HepG2 (cell line): ENCODE measurements around the gene PXDC1. TPM values are rescaled to one million over a fixed set of nuclear protein-coding genes. Genes with fewer than 3 reads are reported as not detected.
A peak's percentile ranks its signal among the peaks of the same experiment; 100 is the strongest.

Source experiments
- ATAD3A ChIP-seq: sonication (generic); formaldehyde crosslinking; IDR thresholded peaks from 2 replicates; pipeline ENCODE4 v1.4.0; 2020; ENCODE audit warnings: missing genetic modification reagents
- BCL6 ChIP-seq: IDR thresholded peaks from 2 replicates; pipeline ENCODE4 v1.6.1; 2016; ENCODE audit warnings: missing genetic modification reagents, missing compliant biosample characterization
- CCDC6 ChIP-seq: sonication (generic); formaldehyde crosslinking; IDR thresholded peaks from 2 replicates; pipeline ENCODE4 v1.8.1; 2022; ENCODE audit warnings: mild to moderate bottlenecking, missing genetic modification reagents, moderate library complexity
- DPF2 ChIP-seq: sonication (generic); formaldehyde crosslinking; IDR thresholded peaks from 2 replicates; pipeline ENCODE4 v1.4.0; 2020; ENCODE audit warnings: mild to moderate bottlenecking, low read depth, missing genetic modification reagents, borderline replicate concordance
- ELF3 ChIP-seq: IDR thresholded peaks from 2 replicates; pipeline ENCODE4 v1.6.1; 2016; ENCODE audit warnings: missing genetic modification reagents, missing compliant biosample characterization
- GPN1 ChIP-seq: sonication (generic); formaldehyde crosslinking; IDR thresholded peaks from 2 replicates; pipeline ENCODE4 v1.5.1; 2020; ENCODE audit warnings: missing genetic modification reagents, borderline replicate concordance
- IRF2 ChIP-seq: IDR thresholded peaks from 2 replicates; pipeline ENCODE4 v1.6.1; 2018; ENCODE audit warnings: missing genetic modification reagents, missing compliant biosample characterization
- MAF1 ChIP-seq: sonication (generic); formaldehyde crosslinking; IDR thresholded peaks from 2 replicates; pipeline ENCODE4 v1.5.0; 2020; ENCODE audit warnings: missing genetic modification reagents, borderline replicate concordance
- MED1 ChIP-seq: sonication (generic); formaldehyde crosslinking; IDR thresholded peaks from 2 replicates; pipeline ENCODE4 v1.4.0; 2020; ENCODE audit warnings: missing genetic modification reagents
- MEIS2 ChIP-seq: sonication (generic); formaldehyde crosslinking; IDR thresholded peaks from 2 replicates; pipeline ENCODE4 v1.9.0; 2021; ENCODE audit warnings: mild to moderate bottlenecking, missing genetic modification reagents
- MZF1 ChIP-seq: sonication (generic); formaldehyde crosslinking; IDR thresholded peaks from 2 replicates; pipeline ENCODE4 v1.8.1; 2023; ENCODE audit warnings: mild to moderate bottlenecking, missing genetic modification reagents, borderline replicate concordance
- NCOR1 ChIP-seq: fragments of 200-600 bp; sonication (generic); IDR thresholded peaks from 2 replicates; pipeline ENCODE4 v1.7.0; 2017; ENCODE audit warnings: antibody characterized with exemption, low read length, borderline replicate concordance
- NR2F6 ChIP-seq, 2 experiments: IDR thresholded peaks; 2 replicates each; pipeline ENCODE4 v1.6.1; 2016; ENCODE audit warnings: antibody characterized with exemption in 1 of 2, mild to moderate bottlenecking in 1 of 2
- SP4 ChIP-seq: sonication (generic); formaldehyde crosslinking; IDR thresholded peaks from 2 replicates; pipeline ENCODE4 v1.8.1; 2023; ENCODE audit warnings: mild to moderate bottlenecking, missing genetic modification reagents
- TBL1XR1 ChIP-seq: fragments of 150-350 bp; IDR thresholded peaks from 2 replicates; pipeline ENCODE4 v1.6.1; 2014; ENCODE audit warnings: borderline replicate concordance, low read length; ENCODE audit not compliant: partially characterized antibody
- ZFP37 ChIP-seq: sonication (generic); formaldehyde crosslinking; IDR thresholded peaks from 2 replicates; pipeline ENCODE4 v1.4.0; 2020; ENCODE audit warnings: missing genetic modification reagents, borderline replicate concordance
- ZFP41 ChIP-seq: sonication (generic); formaldehyde crosslinking; IDR thresholded peaks from 2 replicates; pipeline ENCODE4 v1.4.0; 2020; ENCODE audit warnings: mild to moderate bottlenecking, missing genetic modification reagents, borderline replicate concordance
- ZNF207 ChIP-seq: fragments of 450-650 bp; IDR thresholded peaks from 2 replicates; pipeline ENCODE4 v1.6.1; 2016; ENCODE audit warnings: antibody characterized with exemption, borderline replicate concordance
- ZNF557 ChIP-seq: sonication (generic); formaldehyde crosslinking; IDR thresholded peaks from 2 replicates; pipeline ENCODE4 v1.4.0; 2020; ENCODE audit warnings: missing genetic modification reagents
- ZNF564 ChIP-seq: sonication (generic); formaldehyde crosslinking; IDR thresholded peaks from 2 replicates; pipeline ENCODE4 v1.8.1; 2023; ENCODE audit warnings: mild to moderate bottlenecking, missing genetic modification reagents
- ZNF615 ChIP-seq: sonication (generic); formaldehyde crosslinking; IDR thresholded peaks from 2 replicates; pipeline ENCODE4 v1.5.0; 2020; ENCODE audit warnings: mild to moderate bottlenecking, missing genetic modification reagents, borderline replicate concordance
- polyA plus RNA-seq, 8 experiments: library from polyadenylated mRNA; depleted of rRNA in 3 of 8; stranded (reverse) in 7 of 8; unstranded in 1 of 8; fragments of >200 nt; fragmentation: Illumina TruSeq in 4 of 8; extraction: Trizol in 4 of 8; gene quantifications; 2 replicates each; pipeline versions ENCODE4 v1.2.1 to v1.2.3, GENCODE V29; 2011 to 2016; ENCODE audit warnings: low read depth in 4 of 8, missing spikeins in 1 of 8, mixed read lengths in 1 of 8; ENCODE audit not compliant: insufficient read depth in 1 of 8
- total RNA-seq, 5 experiments: library from RNA; depleted of rRNA; stranded (reverse); fragments of >200 nt; fragmentation: Illumina TruSeq; extraction: Trizol; gene quantifications; 2 replicates each; pipeline ENCODE4 v1.2.3, GENCODE V29; 2016; ENCODE audit warnings: low read depth in 1 of 5
- TF ChIP-seq, protein P1 (sequence below): sonication (generic); formaldehyde crosslinking; IDR thresholded peaks from 2 replicates; pipeline ENCODE4 v1.4.0; 2020; ENCODE audit warnings: mild to moderate bottlenecking, missing genetic modification reagents
- TF ChIP-seq, protein P2 (sequence below): IDR thresholded peaks from 2 replicates; pipeline ENCODE4 v1.6.1; 2016; ENCODE audit warnings: control low read depth
- TF ChIP-seq, protein P3 (sequence below): sonication (generic); formaldehyde crosslinking; IDR thresholded peaks from 2 replicates; pipeline ENCODE4 v1.5.0; 2020; ENCODE audit warnings: mild to moderate bottlenecking, missing genetic modification reagents, moderate library complexity
- TF ChIP-seq, protein P4 (sequence below): sonication (generic); formaldehyde crosslinking; IDR thresholded peaks from 2 replicates; pipeline ENCODE4 v1.8.0; 2022; ENCODE audit warnings: mild to moderate bottlenecking, missing genetic modification reagents, moderate library complexity

PXDC1 gene
- total and polyA plus RNA-seq, 2 of the 13 experiments (the other 11 are each of a cell fraction or from before 2014, with no cell fraction given), result 32.4 to 34.7 TPM

DNA sequence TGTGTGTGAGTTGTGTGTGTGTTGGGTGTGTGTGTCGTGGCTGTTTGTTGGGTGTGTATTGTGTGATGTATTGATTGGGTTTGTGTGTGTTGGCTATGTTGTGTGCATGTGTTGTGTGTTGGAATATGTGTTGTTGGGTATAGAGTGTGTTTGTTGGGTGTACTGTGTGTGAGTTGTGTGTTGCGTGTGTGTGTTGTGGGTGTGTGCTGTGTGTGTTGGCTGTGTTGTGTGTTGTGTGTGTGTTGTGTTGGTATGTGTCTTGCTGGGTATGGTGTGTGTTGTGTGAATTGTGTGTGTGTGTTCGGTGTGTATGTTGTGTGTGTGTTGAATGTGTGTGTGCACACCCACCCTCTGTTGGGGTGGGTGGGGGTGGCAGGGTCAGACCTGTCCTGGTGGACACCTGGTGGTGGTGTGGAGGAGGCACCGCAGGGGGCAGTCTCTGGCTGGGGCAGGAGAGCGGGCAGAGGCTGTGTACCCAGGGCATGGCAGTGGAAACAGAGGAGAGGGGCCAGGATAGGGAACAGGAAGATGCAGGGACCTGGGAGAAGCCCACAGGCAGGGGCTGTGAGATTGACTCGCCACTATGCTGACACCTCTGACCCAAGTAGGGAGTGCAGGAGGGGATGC lies 25.5 kb upstream of the PXDC1 start (continued):
- TF ChIP-seq ZNF564 (CRISPR knock-in tag) (no peak), ATAD3A (CRISPR knock-in tag) (no peak), TBL1XR1 (no peak), IRF2 (CRISPR knock-in tag) (no peak), NCOR1 (no peak), DPF2 (CRISPR knock-in tag) (no peak), GPN1 (CRISPR knock-in tag) (no peak), SP4 (CRISPR knock-in tag) (no peak), BCL6 (no peak), ELF3 (CRISPR knock-in tag) (no peak), ZFP41 (CRISPR knock-in tag) (no peak), ZFP37 (CRISPR knock-in tag) (no peak), MZF1 (CRISPR knock-in tag) (0 out of 2 replicates have a peak, but pooled peaks have one; percentile 28), MAF1 (CRISPR knock-in tag) (no peak), ZNF207 (peak; percentile 87; the same call in 1 of the 2 replicates), ZNF557 (CRISPR knock-in tag) (no peak), MED1 (CRISPR knock-in tag) (no peak), CCDC6 (no peak), NR2F6 (IDR thresholded peaks at IDR 0.05) (no peak), NR2F6 (CRISPR knock-in tag; IDR thresholded peaks at IDR 0.05) (0 out of 2 replicates have a peak, but pooled peaks have one; percentile 44), MEIS2 (CRISPR knock-in tag) (no peak), ZNF615 (CRISPR knock-in tag) (no peak)
- TF ChIP-seq, protein P1, sequence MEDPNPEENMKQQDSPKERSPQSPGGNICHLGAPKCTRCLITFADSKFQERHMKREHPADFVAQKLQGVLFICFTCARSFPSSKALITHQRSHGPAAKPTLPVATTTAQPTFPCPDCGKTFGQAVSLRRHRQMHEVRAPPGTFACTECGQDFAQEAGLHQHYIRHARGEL (CRISPR knock-in tag), result no peak
- TF ChIP-seq, protein P2, sequence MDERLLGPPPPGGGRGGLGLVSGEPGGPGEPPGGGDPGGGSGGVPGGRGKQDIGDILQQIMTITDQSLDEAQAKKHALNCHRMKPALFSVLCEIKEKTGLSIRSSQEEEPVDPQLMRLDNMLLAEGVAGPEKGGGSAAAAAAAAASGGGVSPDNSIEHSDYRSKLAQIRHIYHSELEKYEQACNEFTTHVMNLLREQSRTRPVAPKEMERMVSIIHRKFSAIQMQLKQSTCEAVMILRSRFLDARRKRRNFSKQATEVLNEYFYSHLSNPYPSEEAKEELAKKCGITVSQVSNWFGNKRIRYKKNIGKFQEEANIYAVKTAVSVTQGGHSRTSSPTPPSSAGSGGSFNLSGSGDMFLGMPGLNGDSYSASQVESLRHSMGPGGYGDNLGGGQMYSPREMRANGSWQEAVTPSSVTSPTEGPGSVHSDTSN, result no peak
- TF ChIP-seq, protein P3, sequence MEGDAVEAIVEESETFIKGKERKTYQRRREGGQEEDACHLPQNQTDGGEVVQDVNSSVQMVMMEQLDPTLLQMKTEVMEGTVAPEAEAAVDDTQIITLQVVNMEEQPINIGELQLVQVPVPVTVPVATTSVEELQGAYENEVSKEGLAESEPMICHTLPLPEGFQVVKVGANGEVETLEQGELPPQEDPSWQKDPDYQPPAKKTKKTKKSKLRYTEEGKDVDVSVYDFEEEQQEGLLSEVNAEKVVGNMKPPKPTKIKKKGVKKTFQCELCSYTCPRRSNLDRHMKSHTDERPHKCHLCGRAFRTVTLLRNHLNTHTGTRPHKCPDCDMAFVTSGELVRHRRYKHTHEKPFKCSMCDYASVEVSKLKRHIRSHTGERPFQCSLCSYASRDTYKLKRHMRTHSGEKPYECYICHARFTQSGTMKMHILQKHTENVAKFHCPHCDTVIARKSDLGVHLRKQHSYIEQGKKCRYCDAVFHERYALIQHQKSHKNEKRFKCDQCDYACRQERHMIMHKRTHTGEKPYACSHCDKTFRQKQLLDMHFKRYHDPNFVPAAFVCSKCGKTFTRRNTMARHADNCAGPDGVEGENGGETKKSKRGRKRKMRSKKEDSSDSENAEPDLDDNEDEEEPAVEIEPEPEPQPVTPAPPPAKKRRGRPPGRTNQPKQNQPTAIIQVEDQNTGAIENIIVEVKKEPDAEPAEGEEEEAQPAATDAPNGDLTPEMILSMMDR (CRISPR knock-in tag), result peak; percentile 77
- TF ChIP-seq, protein P4, sequence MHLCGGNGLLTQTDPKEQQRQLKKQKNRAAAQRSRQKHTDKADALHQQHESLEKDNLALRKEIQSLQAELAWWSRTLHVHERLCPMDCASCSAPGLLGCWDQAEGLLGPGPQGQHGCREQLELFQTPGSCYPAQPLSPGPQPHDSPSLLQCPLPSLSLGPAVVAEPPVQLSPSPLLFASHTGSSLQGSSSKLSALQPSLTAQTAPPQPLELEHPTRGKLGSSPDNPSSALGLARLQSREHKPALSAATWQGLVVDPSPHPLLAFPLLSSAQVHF (CRISPR knock-in tag), result no peak
